VCaP (cell line): ENCODE data around the gene GAK.
"Not testable (repeated sequence)": the region's sequence is repeated elsewhere in the genome, so short reads cannot be mapped to it uniquely, and the experiment has no call there.

ENCODE experiments used
- H3K27ac ChIP-seq: fragments of 450-650 bp; 2 replicates; pipeline ENCODE4 v1.5.1; 2017
- CTCF ChIP-seq: fragments of 450-650 bp; conservative IDR thresholded peaks from 2 replicates; pipeline ENCODE4 v1.5.1; 2017; ENCODE audit warnings: mild to moderate bottlenecking, moderate library complexity

GAK gene

GRCh38 chr4:931194-931959, 739 bp downstream of the GAK start:
- H3K27ac ChIP-seq = peak overlapping the region; percentile 85

GRCh38 chr4:930827-931193, 1.3 kb downstream of the GAK start:
- H3K27ac ChIP-seq = peak overlapping the region; percentile 85
- no peak for TF ChIP-seq CTCF

More at GRCh38 chr4:931194-931959, 739 bp downstream of the GAK start:
- no peak for TF ChIP-seq CTCF

- peak overlapping the region; percentile 39 for H3K27ac ChIP-seq
- TF ChIP-seq CTCF = no peak
Observed at GRCh38 chr4:930028-930551, 2.0 kb downstream of the GAK start.

- TF ChIP-seq CTCF = no peak
- peak overlapping the region; percentile 39 for H3K27ac ChIP-seq
Observed at GRCh38 chr4:929096-929765, 2.9 kb downstream of the GAK start.

GRCh38 chr4:927566-927965, 4.5 kb downstream of the GAK start:
- not testable (repeated sequence) for H3K27ac ChIP-seq

GRCh38 chr4:926538-926937, 5.6 kb downstream of the GAK start:
- H3K27ac ChIP-seq = no peak overlapping the region
- TF ChIP-seq CTCF = no peak; the same call in 1 of the 2 replicates

GRCh38 chr4:925771-926500, 6.2 kb downstream of the GAK start:
- TF ChIP-seq CTCF = no peak

More at GRCh38 chr4:925771-926500, 6.2 kb downstream of the GAK start:
- no peak overlapping the region for H3K27ac ChIP-seq
